Keratinocyte (primary cell): ENCODE data around the gene MYL7.

Experiments used
- EZH2 ChIP-seq: IDR thresholded peaks from one replicate; pipeline ENCODE4 v1.6.1; 2012; ENCODE audit warnings: inconsistent platforms, mild to moderate bottlenecking, low read length, moderate library complexity
- TF ChIP-seq, protein P1 (sequence below), 3 experiments: IDR thresholded peaks in 1 of 3; conservative IDR thresholded peaks in 1 of 3; optimal IDR thresholded peaks in 1 of 3; 2 replicates in 2 of 3; 3 replicates in 1 of 3; pipeline versions ENCODE3 to v1.5.1; 2011; ENCODE audit warnings: low read length in 3 of 3, mild to moderate bottlenecking in 3 of 3, moderate library complexity in 2 of 3, control low read depth in 1 of 3, inconsistent platforms in 1 of 3; ENCODE audit not compliant: insufficient read depth in 2 of 3; ENCODE audit errors: extremely low read depth in 1 of 3

DNA sequence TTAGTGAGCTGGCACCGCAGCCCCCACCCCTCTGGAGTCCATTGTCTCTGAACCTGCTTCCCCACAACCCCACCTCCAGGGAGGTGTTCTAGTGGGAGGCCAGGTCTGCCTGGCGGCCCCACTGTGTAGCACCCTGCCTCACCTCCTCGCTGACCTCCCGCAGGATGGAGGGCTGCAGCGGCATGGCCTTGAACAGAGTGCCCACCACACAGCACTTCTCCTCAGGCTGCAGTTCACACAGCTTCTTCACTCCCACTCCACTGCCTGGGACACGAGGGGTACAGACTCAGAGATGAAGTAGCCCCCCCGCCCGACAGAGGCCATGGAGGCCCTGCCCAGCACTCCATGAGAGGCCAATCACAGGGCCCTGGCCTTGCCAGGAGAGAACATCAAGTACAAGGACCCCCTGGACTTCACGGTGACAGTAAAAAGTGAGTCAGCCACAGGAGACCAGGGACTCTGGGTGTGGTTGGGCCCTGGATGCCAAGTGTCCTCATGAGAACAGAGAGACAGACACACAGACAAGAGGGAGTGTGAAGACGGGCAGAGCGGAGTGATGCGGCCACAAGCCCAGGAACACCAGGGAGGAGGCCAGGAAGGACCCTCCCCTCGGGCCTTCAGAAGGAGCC, 23.2 kb downstream of the MYL7 start:
- TF ChIP-seq, protein P1, sequence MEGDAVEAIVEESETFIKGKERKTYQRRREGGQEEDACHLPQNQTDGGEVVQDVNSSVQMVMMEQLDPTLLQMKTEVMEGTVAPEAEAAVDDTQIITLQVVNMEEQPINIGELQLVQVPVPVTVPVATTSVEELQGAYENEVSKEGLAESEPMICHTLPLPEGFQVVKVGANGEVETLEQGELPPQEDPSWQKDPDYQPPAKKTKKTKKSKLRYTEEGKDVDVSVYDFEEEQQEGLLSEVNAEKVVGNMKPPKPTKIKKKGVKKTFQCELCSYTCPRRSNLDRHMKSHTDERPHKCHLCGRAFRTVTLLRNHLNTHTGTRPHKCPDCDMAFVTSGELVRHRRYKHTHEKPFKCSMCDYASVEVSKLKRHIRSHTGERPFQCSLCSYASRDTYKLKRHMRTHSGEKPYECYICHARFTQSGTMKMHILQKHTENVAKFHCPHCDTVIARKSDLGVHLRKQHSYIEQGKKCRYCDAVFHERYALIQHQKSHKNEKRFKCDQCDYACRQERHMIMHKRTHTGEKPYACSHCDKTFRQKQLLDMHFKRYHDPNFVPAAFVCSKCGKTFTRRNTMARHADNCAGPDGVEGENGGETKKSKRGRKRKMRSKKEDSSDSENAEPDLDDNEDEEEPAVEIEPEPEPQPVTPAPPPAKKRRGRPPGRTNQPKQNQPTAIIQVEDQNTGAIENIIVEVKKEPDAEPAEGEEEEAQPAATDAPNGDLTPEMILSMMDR (optimal IDR thresholded peaks at IDR 0.05 in 1 of 3, IDR thresholded peaks at IDR 0.05 in 1 of 3, conservative IDR thresholded peaks at IDR 0.05 in 1 of 3; ENCODE audit: extremely low read depth in 1 of 3, insufficient read depth in 2 of 3, low read length in 3 of 3), result no peak
- no peak for TF ChIP-seq EZH2
